ENCODE measurements around the gene USF2.
"Not testable (repeated sequence)": the region's sequence is repeated elsewhere in the genome, so short reads cannot be mapped to it uniquely, and the experiment has no call there.

Gene USF2

GRCh38 chr19:35279985-35280821 lies 11.4 kb downstream of the USF2 start:
- DNase-seq (ENCODE audit: extremely low spot score, insufficient read length, low read depth): no peak
- peak; percentile 41 for FAIRE-seq

DNA sequence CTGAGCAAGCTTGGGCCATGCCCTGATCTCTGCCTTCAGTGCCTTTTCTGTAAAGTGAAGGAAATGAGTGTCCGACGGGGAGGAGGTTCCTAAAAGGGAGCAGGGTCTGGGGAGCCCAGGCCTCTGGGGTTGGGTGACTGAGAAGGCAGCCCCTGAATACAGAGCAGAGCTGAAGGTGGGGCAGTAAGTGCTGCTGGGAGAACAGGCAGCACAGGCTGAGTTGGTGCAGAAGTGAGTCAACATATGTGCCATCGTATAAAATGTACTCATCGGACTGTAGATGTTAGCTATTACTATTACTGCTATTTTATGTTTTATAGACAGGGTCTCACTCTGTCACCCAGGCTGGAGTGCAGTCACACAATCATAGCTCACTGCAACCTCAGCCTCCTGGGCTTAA lies 12.5 kb downstream of the USF2 start:
- FAIRE-seq (no peak), DNase-seq (ENCODE audit: extremely low spot score, insufficient read length, low read depth) (no peak)

DNA sequence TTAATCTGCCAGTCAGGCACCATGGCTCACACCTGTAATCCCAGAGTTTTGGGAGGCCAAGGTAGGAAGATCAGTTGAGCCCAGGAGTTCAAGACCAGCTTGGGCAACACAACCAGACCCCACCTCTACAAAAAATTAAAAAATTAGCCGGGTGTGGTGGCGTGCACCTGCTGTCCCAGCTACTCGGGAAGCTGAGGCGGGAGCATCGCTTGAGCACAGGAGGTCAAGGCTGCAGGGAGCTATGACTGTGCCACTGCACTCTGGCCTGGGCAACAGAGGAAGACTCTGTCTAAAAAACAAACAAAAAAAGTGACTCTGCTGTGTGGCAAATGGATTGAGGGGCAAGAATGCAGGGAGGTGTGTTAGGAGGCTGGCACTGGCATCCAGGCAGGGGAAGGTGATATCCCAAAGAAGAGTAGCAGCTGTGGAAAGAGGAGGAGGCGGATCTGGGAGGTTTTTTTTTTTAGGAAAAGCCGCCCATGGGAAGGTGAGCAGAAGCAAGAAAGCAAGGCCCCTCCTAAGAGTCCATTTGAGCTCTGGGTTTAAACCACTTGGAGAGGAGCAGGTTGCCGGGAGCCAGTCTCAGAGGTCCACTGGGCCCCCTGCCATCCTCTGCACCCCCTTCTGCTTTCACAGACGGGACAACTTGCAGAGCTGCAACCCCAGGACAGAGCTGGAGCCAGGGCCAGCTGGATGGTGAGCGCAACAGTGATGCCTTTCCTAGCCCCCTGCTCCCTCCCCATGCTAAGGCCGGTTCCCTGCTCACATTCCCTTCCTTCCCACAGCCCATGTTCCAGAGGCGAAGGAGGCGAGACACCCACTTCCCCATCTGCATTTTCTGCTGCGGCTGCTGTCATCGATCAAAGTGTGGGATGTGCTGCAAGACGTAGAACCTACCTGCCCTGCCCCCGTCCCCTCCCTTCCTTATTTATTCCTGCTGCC lies 15.7 kb downstream of the USF2 start:
- DNase-seq (ENCODE audit: extremely low spot score, insufficient read length, low read depth) (no peak), FAIRE-seq (no peak)

- no peak for FAIRE-seq
- no peak for DNase-seq (ENCODE audit: extremely low spot score, insufficient read length, low read depth)
Observed at GRCh38 chr19:35285095-35285449, 16.3 kb downstream of the USF2 start.

DNA sequence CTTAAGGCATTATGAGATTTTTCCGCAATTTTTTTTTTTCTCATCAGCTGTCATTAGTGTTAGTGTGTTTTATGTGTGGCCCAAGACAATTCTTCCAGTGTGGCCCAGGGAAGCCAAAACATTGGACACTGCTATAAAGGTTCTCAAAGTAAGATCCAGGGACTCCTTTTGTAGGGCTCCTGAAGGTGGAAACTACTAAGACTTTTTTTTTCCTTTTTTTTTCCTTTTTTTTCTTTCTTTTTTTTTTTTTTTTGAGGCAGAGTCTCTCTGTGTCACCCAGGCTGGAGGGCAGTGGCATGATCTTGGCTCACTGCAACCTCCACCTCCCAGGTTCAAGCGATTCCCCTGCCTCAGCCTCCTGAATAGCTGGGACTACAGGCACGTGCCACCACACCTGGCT lies 16.7 kb downstream of the USF2 start:
- FAIRE-seq; DNase-seq (ENCODE audit: extremely low spot score, insufficient read length, low read depth): not testable (repeated sequence)

DNA sequence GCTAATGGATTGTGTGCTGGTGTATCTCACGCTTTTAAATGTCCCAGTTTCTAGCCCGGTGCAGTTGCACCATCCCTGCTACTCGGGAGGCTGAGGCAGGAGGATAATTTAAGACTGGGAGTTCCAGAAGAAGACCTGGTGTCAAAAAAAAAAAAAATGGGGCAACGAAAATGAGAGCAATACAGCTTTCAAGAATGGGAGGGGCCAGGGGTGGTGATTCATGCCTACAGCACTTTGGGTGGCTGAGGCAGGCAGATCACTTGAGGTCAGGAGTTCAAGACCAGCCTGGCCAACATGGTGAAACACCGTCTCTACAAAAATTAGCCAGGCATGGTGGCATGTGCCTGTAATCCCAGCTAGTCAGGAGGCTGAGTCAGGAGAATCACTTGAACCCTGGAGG lies 17.3 kb downstream of the USF2 start:
- DNase-seq (ENCODE audit: extremely low spot score, insufficient read length, low read depth); FAIRE-seq: not testable (repeated sequence)

DNA sequence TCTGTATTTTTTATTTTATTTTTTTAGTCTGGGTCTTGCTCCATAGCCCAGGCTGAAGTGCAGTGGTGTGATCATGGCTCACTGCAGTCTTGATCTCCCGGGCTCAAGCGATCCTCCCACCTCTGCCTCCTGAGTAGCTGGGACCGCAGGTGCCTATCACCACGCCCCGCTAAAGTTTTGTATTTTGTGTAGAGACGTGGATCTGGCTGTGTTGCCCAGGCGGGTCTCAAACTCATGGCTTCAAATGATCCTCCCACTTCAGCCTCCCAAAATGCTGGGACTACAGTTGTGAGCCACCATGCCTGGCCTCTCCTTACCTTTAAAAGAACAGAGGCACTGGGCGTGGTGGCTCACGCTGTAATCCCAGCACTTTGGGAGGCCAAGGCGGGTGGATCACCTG lies 19.0 kb downstream of the USF2 start:
- FAIRE-seq (no peak), DNase-seq (ENCODE audit: extremely low spot score, insufficient read length, low read depth) (no peak)

- no peak for DNase-seq (ENCODE audit: extremely low spot score, insufficient read length, low read depth)
- no peak for FAIRE-seq
Observed at GRCh38 chr19:35288331-35288730, 19.6 kb downstream of the USF2 start.

- FAIRE-seq: no peak
- DNase-seq (ENCODE audit: extremely low spot score, insufficient read length, low read depth): no peak
Observed at GRCh38 chr19:35288906-35289305, 20.1 kb downstream of the USF2 start.

DNA sequence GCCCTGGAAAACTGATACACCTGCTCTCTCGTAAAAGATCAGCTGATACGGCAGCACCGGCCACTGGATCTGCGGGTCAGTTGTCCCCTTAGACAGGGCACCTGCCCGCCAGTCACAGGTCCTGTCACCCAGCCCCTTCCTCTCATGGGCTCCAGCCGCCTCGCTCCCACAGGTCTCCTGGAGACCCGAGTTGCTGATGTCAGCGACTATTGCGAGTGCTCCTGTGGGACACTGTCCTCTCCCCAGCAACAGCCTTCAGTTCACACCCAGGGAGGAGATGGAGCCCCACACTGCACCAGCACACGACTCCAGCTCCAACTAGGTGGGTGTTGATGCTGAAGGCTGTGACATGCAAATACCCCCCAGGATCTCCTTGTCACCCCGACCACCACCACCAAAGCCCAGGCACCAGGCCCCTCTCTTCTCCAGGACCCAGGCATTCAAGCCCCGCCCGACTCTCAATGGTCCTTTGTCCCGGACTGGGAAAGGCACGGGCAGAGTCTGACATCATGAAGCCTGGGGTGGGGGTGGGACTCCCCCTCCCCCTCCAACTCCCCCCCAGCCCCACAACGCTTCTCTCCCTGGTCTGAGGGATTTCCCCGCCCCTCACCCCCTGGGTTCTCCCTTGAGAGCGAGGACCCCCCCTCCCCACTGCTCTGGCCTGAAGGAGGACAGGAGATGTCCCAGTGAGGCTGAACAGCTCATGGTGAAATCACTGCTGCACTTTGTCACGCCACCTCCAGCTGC lies 21.8 kb downstream of the USF2 start:
- no peak for FAIRE-seq
- DNase-seq (ENCODE audit: extremely low spot score, insufficient read length, low read depth): no peak

GRCh38 chr19:35291259-35291658 lies 22.5 kb downstream of the USF2 start:
- no peak for DNase-seq (ENCODE audit: extremely low spot score, insufficient read length, low read depth)

GRCh38 chr19:35291916-35292315 lies 23.2 kb downstream of the USF2 start, which contains the start of gene MAG:
TSS of gene MAG (plus strand) at chr19:35292161. CDS start at chr19:35295409, 3,248 bp downstream.
- DNase-seq (ENCODE audit: extremely low spot score, insufficient read length, low read depth) (no peak), FAIRE-seq (no peak)

More at GRCh38 chr19:35291259-35291658, 22.5 kb downstream of the USF2 start:
- no peak for FAIRE-seq

GRCh38 chr19:35292421-35293362 lies 23.9 kb downstream of the USF2 start:
- DNase-seq (ENCODE audit: extremely low spot score, insufficient read length, low read depth) (no peak), FAIRE-seq (no peak)

GRCh38 chr19:35293363-35293739 lies 24.6 kb downstream of the USF2 start:
- no peak for FAIRE-seq
- DNase-seq (ENCODE audit: extremely low spot score, insufficient read length, low read depth): no peak

- no peak for DNase-seq (ENCODE audit: extremely low spot score, insufficient read length, low read depth)
- no peak for FAIRE-seq
Observed at GRCh38 chr19:35293808-35294207, 25.0 kb downstream of the USF2 start.

- FAIRE-seq (no peak), DNase-seq (ENCODE audit: extremely low spot score, insufficient read length, low read depth) (no peak)
Observed at GRCh38 chr19:35294328-35294727, 25.6 kb downstream of the USF2 start.

GRCh38 chr19:35294859-35295791 lies 26.4 kb downstream of the USF2 start:
- FAIRE-seq (no peak), DNase-seq (ENCODE audit: extremely low spot score, insufficient read length, low read depth) (no peak)

DNA sequence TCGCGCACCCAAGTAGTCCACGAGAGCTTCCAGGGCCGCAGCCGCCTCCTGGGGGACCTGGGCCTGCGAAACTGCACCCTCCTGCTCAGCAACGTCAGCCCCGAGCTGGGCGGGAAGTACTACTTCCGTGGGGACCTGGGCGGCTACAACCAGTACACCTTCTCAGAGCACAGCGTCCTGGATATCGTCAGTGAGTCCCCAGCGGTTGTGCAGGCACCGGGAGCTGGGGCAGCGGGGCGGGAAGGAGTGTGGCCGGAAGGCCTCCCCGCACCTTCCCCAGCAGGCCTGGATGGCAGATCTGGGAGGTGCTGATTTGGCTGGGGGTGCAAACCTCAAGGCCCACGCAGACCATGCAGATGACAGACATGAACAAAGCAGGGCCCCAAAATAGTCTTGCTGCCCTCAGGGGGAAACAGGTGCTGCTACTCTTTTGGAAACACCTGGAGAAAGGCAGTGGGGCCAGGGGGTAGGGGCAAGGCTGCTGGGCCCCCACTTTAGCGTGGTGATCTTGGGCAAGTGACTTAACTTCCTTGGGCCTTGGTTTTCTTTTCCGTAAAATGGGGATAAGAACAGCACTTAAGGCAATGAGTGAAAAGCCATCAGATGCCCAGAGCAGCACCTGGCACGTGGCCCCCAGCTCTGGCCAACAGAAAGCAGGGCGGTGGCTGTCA lies 27.2 kb downstream of the USF2 start:
- DNase-seq (ENCODE audit: extremely low spot score, insufficient read length, low read depth) (peak; percentile 44), FAIRE-seq (peak; percentile 69)

Data from GM18507 (cell line).